Embryonic facial prominence (tissue), 1 donor: Measurements from ENCODE around the gene CBFA2T3.
"Not testable (repeated sequence)": the region's sequence is repeated elsewhere in the genome, so short reads cannot be mapped to it uniquely, and the experiment has no call there.

ENCODE experiments used
- DNase-seq: peaks from one replicate; pipeline ENCODE4 v3.0.0-alpha.2; 2016; ENCODE audit errors: extremely low spot score

Gene CBFA2T3

DNA sequence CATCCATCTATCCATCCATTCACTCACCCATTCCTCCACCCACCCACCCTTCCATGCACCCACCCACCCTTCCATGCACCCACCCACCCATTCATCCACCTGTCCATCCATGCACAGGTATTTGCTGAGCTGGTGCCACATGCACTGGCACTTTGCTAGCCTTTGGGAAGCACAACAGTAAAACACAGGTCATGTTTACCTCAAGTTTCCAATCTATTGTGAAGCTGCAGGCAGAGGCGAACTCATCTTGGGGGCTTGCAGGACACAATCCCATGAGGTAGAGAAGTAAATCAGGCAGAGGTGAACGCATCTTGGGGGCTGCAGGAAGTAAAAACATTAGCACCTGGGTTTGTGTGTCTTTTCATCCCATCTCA, 35.6 kb upstream of the CBFA2T3 start:
- no peak for DNase-seq

DNA sequence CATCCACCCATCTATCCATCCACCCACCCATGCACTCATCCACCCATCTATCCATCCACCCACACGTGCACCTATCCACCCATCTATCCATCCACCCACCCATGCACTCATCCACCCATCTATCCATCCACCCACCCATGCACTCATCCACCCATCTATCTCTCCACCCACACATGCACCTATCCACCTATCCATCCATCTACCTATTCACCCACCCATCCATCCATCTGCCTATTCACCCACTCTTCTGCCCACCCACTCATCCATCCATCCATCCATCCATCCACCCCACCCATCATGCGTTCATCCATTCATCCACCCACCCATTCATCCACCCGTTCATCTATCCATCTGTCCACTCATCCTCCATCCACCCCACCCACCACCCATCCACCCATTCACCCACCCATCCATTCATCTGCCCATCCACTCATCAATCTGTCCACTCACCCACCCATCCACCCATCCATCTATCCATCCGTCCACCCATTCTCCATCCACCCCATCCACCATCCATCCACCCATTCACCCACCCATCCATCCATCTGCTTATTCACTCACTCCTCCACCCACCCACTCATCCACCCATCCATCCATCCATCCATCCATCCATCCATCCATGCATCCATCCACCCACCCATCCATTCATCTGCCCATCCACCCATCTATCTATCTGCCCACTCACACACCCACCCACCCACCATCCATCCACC, 35.1 kb upstream of the CBFA2T3 start:
- DNase-seq, result no peak

DNA sequence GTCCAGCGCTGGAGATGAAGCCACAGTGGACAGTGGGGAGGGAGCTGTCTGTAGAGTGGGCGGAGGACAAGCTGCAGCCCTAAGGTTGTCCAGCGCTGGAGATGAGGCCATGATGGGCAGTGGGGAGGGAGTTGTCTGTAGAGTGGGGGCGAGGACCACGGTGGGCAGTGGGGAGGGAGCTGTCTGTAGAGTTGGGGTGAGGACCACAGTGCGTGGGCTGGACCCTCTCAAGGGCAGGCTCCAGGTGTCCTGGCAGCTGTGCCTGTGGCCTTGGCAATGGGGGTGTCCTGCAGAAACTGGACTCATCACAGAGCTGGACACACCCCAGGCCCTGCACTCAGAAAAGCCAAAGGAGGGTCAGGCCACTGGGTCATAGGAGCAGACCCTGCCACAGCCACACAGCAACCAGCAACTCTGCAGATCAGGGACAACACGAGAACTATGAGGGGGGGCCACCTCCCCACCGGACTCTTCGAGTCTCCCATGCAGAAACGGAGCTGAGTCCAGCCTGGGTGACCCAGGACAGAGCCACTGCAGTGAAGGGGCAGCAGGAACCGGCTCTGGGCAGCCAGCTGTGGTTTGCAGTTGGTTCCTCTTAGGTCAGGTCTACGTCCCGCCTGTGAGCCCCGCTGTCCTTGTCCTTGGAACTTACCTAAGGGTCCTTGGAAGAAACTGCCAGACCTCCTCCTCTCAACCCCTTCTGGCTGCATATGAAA, 33.4 kb upstream of the CBFA2T3 start:
- DNase-seq, result no peak

DNA sequence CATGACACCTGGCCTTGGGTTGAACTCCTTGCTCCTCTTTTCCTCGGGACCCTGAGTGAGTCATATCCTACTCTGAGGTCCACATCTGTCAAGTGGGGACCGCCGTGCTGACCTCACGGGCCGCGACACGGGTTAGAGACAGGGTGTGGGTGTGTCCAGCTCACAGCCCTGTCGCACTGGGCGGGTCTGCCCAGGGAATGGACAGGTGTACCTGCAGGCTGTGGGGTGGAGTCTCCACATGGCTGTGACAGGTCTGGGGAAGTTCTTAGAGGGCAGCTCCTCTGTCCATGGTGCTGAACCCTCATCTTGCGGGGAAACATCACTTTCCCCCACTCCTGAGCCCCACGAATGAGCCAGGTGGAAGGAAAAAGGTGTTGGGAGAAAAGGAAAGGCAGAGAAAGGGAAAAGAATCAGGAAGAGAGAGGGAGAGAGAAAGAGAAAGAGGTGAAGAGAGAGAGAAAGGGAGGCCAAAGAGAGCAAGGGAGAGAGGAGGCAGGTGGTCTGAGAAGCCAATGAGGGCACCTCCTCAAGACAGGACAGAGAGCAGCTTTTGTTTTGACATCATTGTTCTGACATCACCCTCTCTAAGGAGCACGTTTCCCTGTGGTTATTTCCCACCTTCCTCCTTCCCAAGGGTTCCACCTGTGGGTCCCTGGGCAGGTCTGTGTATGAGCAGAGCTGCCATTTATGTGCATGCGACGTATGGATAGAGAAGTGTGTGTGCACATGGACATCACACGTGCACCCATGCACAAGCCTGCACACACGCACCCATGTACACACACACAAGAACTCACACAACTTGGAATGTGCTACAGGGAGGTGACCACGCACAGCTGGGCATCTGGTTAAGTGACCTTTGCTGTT, 32.6 kb upstream of the CBFA2T3 start:
- DNase-seq, result no peak

DNA sequence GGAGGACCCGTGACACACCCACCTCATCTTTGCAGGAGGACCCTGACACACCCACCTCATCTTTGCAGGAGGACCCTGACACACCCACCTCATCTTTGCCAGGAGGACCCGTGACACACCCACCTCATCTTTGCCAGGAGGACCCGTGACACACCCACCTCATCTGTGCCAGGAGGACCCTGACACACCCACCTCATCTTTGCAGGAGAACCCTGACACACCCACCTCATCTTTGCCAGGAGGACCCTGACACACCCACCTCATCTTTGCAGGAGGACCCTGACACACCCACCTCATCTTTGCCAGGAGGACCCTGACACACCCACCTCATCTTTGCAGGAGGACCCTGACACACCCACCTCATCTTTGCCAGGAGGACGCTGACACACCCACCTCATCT, 31.8 kb upstream of the CBFA2T3 start:
- not testable (repeated sequence) for DNase-seq

DNA sequence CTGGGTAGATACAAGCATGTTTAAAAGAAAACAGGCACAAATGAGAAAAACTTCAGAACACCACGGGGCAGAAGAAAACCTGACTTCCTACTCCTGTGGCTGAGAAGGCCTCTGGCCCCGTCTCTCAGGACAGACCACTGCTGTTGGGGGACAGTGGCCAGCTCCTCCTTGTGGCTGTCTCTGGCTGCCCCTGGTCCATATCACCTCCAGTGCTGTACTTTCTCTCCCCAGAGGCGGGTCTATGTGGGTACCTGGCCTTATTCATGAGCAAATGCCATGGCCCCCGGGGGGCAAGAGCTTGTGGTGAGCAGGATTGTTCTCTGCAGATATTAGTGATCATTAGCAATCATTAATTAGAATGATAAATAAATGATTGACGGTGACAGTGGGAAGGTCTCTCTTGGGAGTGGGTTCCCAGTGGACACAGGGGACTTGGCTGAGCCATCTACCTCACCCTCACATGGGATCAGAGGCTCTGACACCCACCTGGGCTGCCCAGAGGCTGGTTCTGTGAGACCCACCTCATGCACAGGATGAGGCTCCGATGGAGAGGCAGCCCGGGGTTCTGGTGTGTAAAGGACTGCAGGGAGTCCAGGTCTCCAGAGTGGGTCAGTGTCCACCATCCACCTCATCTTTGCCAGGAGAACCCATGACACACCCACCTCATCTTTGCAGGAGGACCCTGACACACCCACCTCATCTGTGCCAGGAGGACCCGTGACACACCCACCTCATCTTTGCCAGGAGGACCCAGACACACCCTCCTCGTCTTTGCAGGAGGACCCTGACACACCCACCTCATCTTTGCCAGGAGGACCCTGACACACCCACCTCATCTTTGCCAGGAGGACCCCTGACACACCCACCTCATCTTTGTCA, 30.6 kb upstream of the CBFA2T3 start:
- no peak for DNase-seq

DNA sequence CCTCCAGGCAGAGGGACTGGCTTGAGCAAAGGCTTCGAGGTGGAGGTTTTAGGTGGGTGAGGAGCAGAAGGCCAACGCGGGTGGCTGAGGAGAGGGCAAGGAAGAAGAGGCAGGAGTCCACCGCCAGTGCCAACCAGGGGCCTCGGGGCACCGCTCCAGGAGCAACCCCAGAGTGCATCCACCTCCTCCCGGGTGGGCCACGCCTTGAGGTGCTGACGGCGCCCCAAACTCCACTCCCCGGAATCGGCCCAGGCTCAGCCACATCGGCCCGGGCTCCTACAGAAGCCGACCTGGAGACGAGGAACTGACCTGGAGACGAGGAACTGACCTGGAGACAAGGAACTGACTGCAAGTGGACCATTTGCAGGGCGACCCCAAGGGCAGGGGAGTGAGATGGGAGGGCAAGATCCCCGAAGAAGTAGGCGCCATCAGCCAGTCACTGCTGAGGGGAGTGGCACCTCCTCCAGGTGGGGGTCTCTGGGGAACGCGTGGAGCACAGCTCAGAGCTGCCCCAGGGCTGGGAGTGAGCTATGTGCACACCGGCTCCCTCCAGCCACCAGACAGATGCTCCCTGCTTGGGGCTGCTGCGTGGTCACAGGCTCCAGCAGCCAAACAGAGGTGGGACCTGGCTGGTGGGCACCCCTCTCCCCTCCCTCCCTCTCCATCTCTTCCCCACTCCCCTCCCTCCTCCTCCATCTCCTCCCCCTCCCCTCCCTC, 29.2 kb upstream of the CBFA2T3 start:
- DNase-seq, result no peak

DNA sequence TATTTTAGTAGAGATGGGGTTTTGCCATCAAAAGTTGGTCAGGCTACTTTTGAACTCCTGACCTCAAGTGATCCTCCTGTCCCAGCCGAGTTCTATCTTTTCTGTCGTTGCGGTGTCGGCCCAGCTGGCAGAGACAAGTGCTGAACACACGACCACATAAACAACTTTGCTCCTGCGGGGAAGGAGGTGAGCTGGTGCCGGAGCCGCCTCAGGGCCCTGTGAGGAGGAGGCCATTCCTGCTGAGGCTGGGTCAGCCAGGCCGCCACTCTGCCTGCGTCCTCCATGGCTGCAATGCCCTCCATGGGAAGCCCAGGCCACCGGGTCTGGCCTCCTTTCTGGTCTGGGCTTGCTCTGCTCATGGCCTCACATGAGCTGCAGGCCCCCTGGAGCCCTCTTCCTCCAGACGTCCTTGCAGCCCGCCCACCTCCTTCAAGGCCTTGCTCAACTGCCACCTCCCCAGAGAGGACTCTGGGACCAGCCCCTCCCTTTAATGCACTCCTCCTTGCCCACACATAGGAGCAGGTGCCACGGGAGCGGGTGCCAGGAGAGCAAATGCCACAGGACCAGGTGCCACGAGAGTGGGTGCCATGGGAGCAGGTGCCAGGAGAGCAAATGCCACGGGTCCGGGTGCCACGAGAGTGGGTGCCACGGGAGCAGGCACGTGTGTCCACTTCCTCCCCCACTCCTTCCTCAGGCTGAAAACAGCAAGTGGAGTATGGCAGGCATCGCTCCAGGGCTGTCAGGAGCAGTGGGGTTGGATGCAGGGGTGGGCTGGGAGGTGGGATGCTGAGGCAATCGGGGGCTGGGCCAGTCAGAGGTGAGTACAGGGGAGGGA, 28.4 kb upstream of the CBFA2T3 start:
- DNase-seq, result no peak

DNA sequence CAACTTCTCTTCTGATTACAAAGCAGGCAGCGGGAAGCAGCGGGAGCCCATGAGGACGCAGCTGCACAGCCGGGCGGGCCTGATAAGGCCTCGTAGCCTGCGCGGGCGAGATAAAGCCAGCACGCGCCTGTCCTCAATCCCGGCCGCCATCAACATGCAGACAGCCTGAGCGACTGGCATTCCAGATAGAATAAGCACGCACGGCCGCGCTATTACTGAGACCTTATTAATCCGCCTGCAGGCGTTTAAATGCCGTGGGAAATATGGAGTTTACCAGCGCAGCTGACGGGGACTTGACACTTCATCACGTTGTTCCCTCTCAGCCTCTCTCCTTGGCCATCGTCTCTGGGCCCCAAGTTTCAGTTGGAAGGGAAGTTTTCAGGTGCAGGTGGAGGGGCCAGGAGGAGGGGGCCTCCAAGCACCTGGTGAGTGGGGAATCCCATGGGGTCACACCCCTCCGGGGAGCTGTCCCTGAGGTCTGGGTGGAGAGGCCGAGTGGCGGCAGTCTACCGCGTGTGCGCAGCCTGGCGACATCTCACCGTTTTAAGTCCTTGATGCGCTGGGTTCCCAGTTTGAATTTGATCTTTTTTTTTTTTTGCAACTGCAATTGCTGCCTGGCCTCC, 27.3 kb upstream of the CBFA2T3 start:
- DNase-seq, result no peak

DNA sequence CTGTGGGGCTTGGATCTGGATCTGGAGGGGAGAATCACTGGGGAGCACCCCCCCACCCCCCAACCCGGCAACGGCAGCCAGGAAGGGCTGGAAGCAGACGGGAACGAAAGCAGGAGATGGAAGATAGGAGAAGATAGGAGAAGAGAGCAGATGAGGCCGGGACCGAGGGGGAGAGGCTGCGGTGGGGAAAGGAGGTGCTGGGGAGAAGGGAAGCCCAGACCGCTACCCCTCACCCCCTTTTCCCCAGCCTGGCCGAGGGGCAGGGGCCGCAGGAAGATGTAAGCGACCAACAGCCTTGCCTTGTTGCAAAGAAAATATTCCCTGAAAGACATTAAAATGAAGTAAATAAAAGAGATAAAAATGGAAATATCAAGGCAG, 26.8 kb upstream of the CBFA2T3 start:
- DNase-seq, result no peak

DNA sequence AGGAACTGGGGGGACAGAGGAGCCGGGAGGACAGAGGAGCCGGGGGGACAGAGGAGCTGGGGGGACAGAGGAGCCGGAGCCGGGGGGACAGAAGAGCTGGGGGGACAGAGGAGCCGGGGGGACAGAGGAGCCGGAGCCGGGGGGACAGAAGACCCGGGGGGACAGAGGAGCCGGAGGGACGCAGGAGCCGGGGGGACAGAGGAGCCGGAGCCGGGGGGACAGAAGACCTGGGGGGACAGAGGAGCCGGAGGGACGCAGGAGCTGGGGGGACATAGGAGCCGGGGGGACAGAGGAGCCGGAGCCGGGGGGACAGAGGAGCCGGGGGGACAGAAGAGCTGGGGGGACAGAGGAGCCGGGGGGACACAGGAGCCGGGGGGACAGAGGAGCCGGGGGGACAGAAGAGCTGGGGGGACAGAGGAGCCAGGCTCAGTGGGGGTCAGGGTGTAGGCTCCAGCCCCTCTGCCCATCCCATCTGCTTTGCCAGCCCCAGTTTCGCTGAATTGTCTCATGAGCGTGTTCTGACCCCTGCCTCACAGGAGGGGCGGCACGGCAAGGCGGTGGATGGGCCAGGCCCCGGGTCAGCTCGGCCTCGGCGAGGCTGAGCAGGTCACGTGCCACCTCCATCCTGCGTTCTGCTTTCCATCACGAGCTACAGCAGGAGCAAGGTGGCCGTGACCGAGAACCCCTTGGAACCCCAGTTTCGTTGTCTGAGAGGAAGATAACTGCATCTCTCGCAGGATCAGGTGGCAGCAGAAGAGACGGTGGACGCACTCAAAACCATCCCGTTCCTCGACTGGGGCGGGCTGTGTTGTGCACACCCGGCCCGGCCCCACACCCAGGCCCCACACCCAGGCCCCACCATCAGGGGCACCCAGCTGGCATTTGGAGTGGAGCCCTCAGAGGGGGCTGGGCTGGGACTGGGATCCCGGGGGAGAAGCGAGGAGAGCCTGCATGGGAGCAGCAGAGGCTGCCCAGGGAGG, 26.1 kb upstream of the CBFA2T3 start:
- DNase-seq, result no peak

DNA sequence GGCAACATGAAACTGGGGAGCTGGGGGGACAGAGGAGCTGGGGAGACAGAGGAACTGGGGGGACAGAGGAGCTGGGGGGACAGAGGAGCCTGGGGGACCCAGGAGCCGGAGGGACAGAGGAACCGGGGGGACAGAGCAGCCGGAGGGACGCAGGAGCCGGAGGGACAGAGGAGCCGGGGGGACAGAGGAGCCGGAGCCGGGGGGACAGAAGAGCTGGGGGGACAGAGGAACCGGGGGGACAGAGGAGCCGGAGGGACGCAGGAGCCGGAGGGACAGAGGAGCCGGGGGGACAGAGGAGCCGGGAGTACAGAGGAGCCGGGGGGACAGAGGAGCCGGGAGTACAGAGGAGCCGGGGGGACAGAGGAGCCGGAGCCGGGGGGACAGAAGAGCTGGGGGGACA, 25.1 kb upstream of the CBFA2T3 start:
- DNase-seq, result not testable (repeated sequence)

DNA sequence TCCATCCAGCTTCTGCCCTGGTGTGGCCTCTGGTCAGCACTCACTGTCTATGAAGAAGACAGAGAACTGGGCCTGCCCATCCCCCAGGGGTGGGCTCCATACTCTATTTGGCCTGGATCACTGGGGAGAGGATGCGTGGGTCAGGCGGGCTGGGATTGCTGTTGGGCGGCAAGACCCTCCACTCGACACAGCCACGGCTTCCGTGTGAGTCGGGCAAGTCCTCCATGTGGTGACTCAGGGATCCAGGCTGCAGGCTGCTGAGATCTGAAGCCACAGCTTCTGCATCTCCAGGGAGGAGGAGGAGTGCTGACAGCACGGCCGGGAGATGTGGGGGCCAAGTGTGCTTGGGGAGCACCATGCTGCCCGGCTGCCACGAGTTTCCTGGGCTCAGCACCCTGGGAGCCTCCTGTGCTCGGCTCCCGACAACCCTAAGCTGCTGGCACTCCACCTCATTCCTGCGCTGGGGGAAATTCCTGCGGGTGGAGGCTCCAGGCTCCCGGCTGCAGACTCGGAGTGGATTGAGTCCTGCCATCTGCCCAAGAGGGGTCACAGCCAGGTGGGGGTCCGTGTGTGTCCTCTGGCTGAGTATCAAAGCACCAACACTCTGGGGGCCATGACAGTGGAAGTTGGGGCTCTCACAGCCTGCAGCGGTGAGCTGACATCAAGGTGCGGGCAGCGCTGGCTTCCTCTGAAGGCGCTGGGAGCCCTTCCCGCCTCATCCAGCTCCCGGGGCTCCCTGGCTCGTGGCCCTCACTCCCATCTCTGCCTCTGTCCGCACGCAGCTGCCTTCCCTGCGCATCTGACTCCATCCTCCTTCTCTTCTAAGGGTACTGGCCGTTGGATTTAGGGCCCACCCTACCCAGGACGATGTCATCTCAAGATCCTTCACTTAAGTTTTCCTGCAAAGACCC, 24.4 kb upstream of the CBFA2T3 start:
- no peak for DNase-seq

DNA sequence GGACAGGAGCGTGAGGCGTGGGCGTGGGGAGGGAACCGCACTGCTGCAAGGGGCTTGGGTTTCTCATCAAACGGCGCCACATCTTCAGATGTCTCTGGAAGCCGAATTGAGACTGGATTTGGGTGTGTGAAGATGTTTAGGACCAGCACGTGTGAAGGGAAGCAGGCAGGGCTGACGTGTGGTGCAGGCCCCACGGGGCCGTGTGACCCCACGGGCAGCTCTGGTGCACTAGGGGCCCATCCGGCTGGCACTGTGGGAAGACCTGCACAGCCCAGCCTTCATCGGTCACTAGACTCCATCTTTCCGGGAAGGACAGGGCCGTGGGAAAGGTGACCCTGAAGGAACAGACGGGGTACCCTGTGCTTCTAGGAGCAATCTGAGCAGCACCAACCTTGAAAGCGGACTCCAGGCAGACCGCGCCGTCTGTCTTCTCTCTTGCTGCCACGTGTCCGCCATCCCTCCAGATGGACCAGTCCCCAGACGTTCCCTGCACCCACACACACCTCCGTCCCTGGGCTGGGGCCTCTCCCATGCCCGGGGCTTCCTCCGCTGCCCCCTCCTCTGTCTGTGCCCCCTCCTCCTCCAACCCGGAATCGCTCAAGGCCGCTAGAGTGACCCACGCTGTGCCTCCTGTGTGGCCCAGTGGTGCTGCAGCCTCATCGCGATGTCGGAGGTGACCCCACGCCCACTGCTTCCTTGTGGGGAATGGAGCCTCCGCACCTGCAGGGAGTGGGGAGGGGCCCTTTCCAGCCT, 23.4 kb upstream of the CBFA2T3 start:
- no peak for DNase-seq

DNA sequence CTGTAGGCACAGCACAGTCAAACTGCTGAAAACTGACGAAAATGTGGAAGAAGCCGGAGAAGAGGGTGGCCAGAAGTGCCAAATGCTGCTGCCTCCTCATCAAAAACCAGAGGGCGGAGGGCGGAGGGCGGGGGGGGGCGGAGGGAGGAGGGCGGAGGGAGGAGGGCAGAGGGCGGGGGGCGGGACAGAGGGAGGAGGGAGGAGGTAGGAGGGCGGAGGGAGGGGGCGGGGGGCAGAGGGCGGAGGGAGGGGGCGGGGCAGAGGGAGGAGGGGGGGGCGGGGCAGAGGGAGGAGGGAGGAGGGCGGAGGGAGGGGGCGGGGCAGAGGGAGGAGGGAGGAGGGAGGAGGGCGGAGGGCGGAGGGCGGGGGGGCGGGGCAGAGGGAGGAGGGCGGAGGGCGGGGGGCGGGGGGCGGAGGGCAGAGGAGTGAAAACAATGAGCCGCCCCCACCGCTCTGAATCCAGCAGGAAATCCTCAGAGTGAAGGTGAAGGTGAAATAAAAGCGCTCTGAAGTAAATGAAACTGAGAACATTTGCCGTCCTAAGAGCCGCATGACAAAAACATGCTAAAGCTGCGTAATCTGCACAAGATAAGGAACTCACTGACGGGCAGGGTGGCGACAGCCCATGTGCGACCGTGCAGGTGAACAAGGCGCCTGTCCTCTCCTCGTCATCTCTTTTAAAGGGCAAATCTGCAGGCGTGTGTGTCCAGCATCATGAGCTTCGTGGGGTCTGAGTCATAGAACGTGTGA, 22.6 kb upstream of the CBFA2T3 start:
- DNase-seq, result no peak
